Right cardiac atrium (tissue), 5 donors: Measurements from ENCODE around the gene SLC6A15. TPM values are rescaled to one million over a fixed set of nuclear protein-coding genes. Genes with fewer than 3 reads are reported as not detected.
A peak's percentile ranks its signal among the peaks of the same experiment; 100 is the strongest.

Source experiments
- ATAC-seq, 2 donors: fragments of 200-7000 bp; cut with Tn5 transposase; one replicate each; pipeline versions ENCODE4 v1.8.0 to v1.9.1; 2020; ENCODE audit warnings: moderate library complexity in 2 of 2, mild to moderate bottlenecking in 1 of 2
- DNase-seq, 3 donors: peaks; one replicate each; pipeline ENCODE4 v3.0.0-alpha.2; 2020
- H3K27ac ChIP-seq: one replicate; pipeline ENCODE4 v1.5.1; 2013; ENCODE audit warnings: mild to moderate bottlenecking, low read length, control low read depth, moderate library complexity
- H3K27me3 ChIP-seq: one replicate; pipeline ENCODE4 v1.6.1; 2013; ENCODE audit not compliant: control insufficient read depth, insufficient read depth
- H3K4me1 ChIP-seq: one replicate; pipeline ENCODE4 v1.6.1; 2013; ENCODE audit warnings: low read length; ENCODE audit not compliant: control insufficient read depth, insufficient read depth
- H3K4me3 ChIP-seq: one replicate; pipeline ENCODE4 v1.5.1; 2013; ENCODE audit warnings: low read length, control low read depth
- H3K9me3 ChIP-seq: one replicate; pipeline ENCODE4 v1.6.1; 2013; ENCODE audit warnings: low read length; ENCODE audit not compliant: control insufficient read depth
- WGBS: extraction: QIAGEN DNeasy Blood & Tissue Kit; methylation state at CpG from one replicate; pipeline ENCODE4 v1.1.7; 2013; 5-methylcytosine and 5-hydroxymethylcytosine counted together
- intact Hi-C, 4 donors: fragments of 100-400 bp; cut with DNase I; formaldehyde crosslinking; loops; one replicate each; pipeline versions ENCODE4 v1.11.0 to v1.14.0; 2022 to 2023
- long read RNA-seq, 4 donors: library from polyadenylated mRNA; unstranded; transcript quantifications; one replicate each; pipeline ENCODE4 v2.0.0, GENCODE V29; 2020 to 2021
- polyA plus RNA-seq: library from polyadenylated mRNA; stranded (reverse); fragments of 200-250 nt; gene quantifications from one replicate; pipeline ENCODE4 v1.2.3, GENCODE V29; 2013
- total RNA-seq, 4 donors: library from RNA; stranded (reverse); fragmentation: NEBNext Ultra II Directional; extraction: Animal tissue kit (Norgen Biotek cat#: 25700); gene quantifications; one replicate each; pipeline ENCODE4 v1.2.1, GENCODE V29; 2021
- donor health status: healthy with polysubstance abuse.
- donor health status: DM: no; HTN: yes; CAD: no.
- donor health status: DM: no; HTN: no; CAD: no.
- donor health status: DM: no; HTN: yes; CAD: no; lungs with severe emphysema.
- donor health status: DM: yes; HTN: yes; CAD: no.

SLC6A15 gene
- total RNA-seq (not detected), polyA plus RNA-seq (0.02 TPM)
- long read RNA-seq, donor 1 = 0 reads
- long read RNA-seq, donor 2 = 0 reads
- long read RNA-seq, donor 3 = 0 reads
- long read RNA-seq, donor 4 = 0 reads

- 2% methylated on average over 67 of the region's 67 CpGs for WGBS
- Histone ChIP-seq H3K4me3 (peak within 1 kb of the TSS; percentile 41), H3K27ac (no peak within 1 kb of the TSS), H3K9me3 (no peaks in the 10 kb centered on the region), H3K4me1 (no peaks in the 10 kb centered on the region), H3K27me3 (no peaks in the 10 kb centered on the region)
- intact Hi-C loops = no loop called here
- ATAC-seq = peak; percentile 33 to 45
- DNase-seq = peak; percentile 20 to 64 (median 62)
Measured at GRCh38 chr12:84912198-84913128, at the start of gene SLC6A15. Gene SLC6A15, minus strand, starts transcription at chr12:84912799. Its CDS starts 20,679 bp downstream, at chr12:84892120.

- DNase-seq (no peak), ATAC-seq (no peak)
- H3K27me3 ChIP-seq = no peaks in the 10 kb centered on the region
- no peak overlapping the region for H3K4me3 ChIP-seq
- H3K9me3 ChIP-seq = no peaks in the 10 kb centered on the region
- intact Hi-C loops = no loop called here
- H3K27ac ChIP-seq = no peak overlapping the region
- no peaks in the 10 kb centered on the region for H3K4me1 ChIP-seq
- 73% methylated on average over 1 of the region's 1 CpG for WGBS
Measured at GRCh38 chr12:84960918-84961317, 48.3 kb upstream of the SLC6A15 start.

- no peaks in the 10 kb centered on the region for H3K9me3 ChIP-seq
- H3K27me3 ChIP-seq = no peaks in the 10 kb centered on the region
- 61% methylated on average over 4 of the region's 4 CpGs for WGBS
- no peak for ATAC-seq
- H3K4me3 ChIP-seq = no peak overlapping the region
- DNase-seq = no peak
- no peaks in the 10 kb centered on the region for H3K4me1 ChIP-seq
- no peak overlapping the region for H3K27ac ChIP-seq
- intact Hi-C loops = no loop called here
Measured at GRCh38 chr12:84955298-84955697, 42.7 kb upstream of the SLC6A15 start.

- DNase-seq (no peak), ATAC-seq (no peak)
- no peak overlapping the region for H3K27ac ChIP-seq
- no peak overlapping the region for H3K4me3 ChIP-seq
- 38% methylated on average over 1 of the region's 1 CpG for WGBS
- intact Hi-C loops = no loop called here
- H3K9me3 ChIP-seq = no peaks in the 10 kb centered on the region
- no peaks in the 10 kb centered on the region for H3K27me3 ChIP-seq
- H3K4me1 ChIP-seq = no peaks in the 10 kb centered on the region
Measured at GRCh38 chr12:84954415-84954814, 41.8 kb upstream of the SLC6A15 start.

- WGBS = 77% methylated on average over 3 of the region's 3 CpGs
- no peaks in the 10 kb centered on the region for H3K27me3 ChIP-seq
- no peaks in the 10 kb centered on the region for H3K9me3 ChIP-seq
- intact Hi-C loops = no loop called here
- no peak overlapping the region for H3K4me3 ChIP-seq
- no peak overlapping the region for H3K27ac ChIP-seq
- no peak for ATAC-seq
- H3K4me1 ChIP-seq = no peaks in the 10 kb centered on the region
- no peak for DNase-seq
Measured at GRCh38 chr12:84950971-84951546, 38.5 kb upstream of the SLC6A15 start.

GRCh38 chr12:84946753-84947152, 34.2 kb upstream of the SLC6A15 start:
- no peaks in the 10 kb centered on the region for H3K4me1 ChIP-seq
- DNase-seq (no peak), ATAC-seq (no peak)
- H3K4me3 ChIP-seq = no peak overlapping the region
- 57% methylated on average over 2 of the region's 2 CpGs for WGBS
- H3K9me3 ChIP-seq = no peaks in the 10 kb centered on the region
- intact Hi-C loops = no loop called here
- H3K27ac ChIP-seq = no peak overlapping the region
- no peaks in the 10 kb centered on the region for H3K27me3 ChIP-seq

GRCh38 chr12:84937415-84937814, 24.8 kb upstream of the SLC6A15 start:
- ATAC-seq (no peak), DNase-seq (no peak)
- intact Hi-C loops = no loop called here
- H3K27me3 ChIP-seq = no peaks in the 10 kb centered on the region
- no peak overlapping the region for H3K27ac ChIP-seq
- no peaks in the 10 kb centered on the region for H3K9me3 ChIP-seq
- no peaks in the 10 kb centered on the region for H3K4me1 ChIP-seq
- no peak overlapping the region for H3K4me3 ChIP-seq
- WGBS = 62% methylated on average over 3 of the region's 3 CpGs

- no peak for ATAC-seq
- Histone ChIP-seq H3K9me3 (no peaks in the 10 kb centered on the region), H3K27me3 (no peaks in the 10 kb centered on the region), H3K27ac (no peak overlapping the region), H3K4me3 (no peak overlapping the region), H3K4me1 (no peaks in the 10 kb centered on the region)
- 94% methylated on average over 1 of the region's 1 CpG for WGBS
- no peak for DNase-seq
- intact Hi-C loops = no loop called here
Measured at GRCh38 chr12:84929501-84929900, 16.9 kb upstream of the SLC6A15 start.

GRCh38 chr12:84924981-84925380, 12.4 kb upstream of the SLC6A15 start:
- Histone ChIP-seq H3K9me3 (no peaks in the 10 kb centered on the region), H3K27me3 (no peaks in the 10 kb centered on the region), H3K27ac (no peak overlapping the region), H3K4me3 (no peak overlapping the region), H3K4me1 (no peaks in the 10 kb centered on the region)
- DNase-seq = no peak
- intact Hi-C loops = no loop called here
- no peak for ATAC-seq
- WGBS = 33% methylated on average over 2 of the region's 2 CpGs

GRCh38 chr12:84922693-84923092, 10.1 kb upstream of the SLC6A15 start:
- no peak for DNase-seq
- intact Hi-C loops = no loop called here
- no peaks in the 10 kb centered on the region for H3K9me3 ChIP-seq
- no peaks in the 10 kb centered on the region for H3K27me3 ChIP-seq
- H3K27ac ChIP-seq = no peak overlapping the region
- no peak overlapping the region for H3K4me3 ChIP-seq
- no peaks in the 10 kb centered on the region for H3K4me1 ChIP-seq
- WGBS = 46% methylated on average over 2 of the region's 2 CpGs
- no peak for ATAC-seq

GRCh38 chr12:84920331-84920730, 7.7 kb upstream of the SLC6A15 start:
- H3K27ac ChIP-seq = no peak overlapping the region
- H3K27me3 ChIP-seq = no peaks in the 10 kb centered on the region
- intact Hi-C loops = no loop called here
- no peaks in the 10 kb centered on the region for H3K4me1 ChIP-seq
- ATAC-seq (no peak), DNase-seq (no peak)
- H3K9me3 ChIP-seq = no peaks in the 10 kb centered on the region
- 70% methylated on average over 1 of the region's 1 CpG for WGBS
- H3K4me3 ChIP-seq = no peak overlapping the region
